Tibial nerve (tissue), 4 donors: ENCODE data around the gene NLN. TPM values are rescaled to one million over a fixed set of nuclear protein-coding genes. Genes with fewer than 3 reads are reported as not detected.
"Not testable (repeated sequence)": the region's sequence is repeated elsewhere in the genome, so short reads cannot be mapped to it uniquely, and the experiment has no call there.

Experiments
- DNase-seq, 2 donors: peaks; one replicate each; pipeline ENCODE4 v3.0.0-alpha.2; 2019; ENCODE audit warnings: low spot score in 2 of 2
- H3K27ac ChIP-seq, 4 donors: fragments of 200-600 bp; sonication (generic) in 3 of 4; one replicate each; pipeline ENCODE4 v1.5.1; 2017 to 2019; ENCODE audit warnings: mild to moderate bottlenecking in 1 of 4
- H3K27me3 ChIP-seq, 2 donors: fragments of 200-600 bp; sonication (generic) in 1 of 2; one replicate each; pipeline versions ENCODE4 v1.5.1 to v1.6.0; 2017 to 2019
- H3K36me3 ChIP-seq, 3 donors: fragments of 200-600 bp; sonication (generic); one replicate each; pipeline ENCODE4 v1.5.1; 2018 to 2019
- H3K4me1 ChIP-seq, 4 donors: fragments of 200-600 bp; sonication (generic) in 3 of 4; one replicate each; pipeline ENCODE4 v1.5.1; 2017 to 2019
- H3K4me3 ChIP-seq, 4 donors: fragments of 200-600 bp; sonication (generic) in 3 of 4; one replicate each; pipeline ENCODE4 v1.5.1; 2017 to 2019; ENCODE audit warnings: mild to moderate bottlenecking in 1 of 4, moderate library complexity in 1 of 4
- H3K9me3 ChIP-seq, 4 donors: fragments of 200-600 bp; sonication (generic) in 3 of 4; one replicate each; pipeline ENCODE4 v1.5.1; 2017 to 2019
- EP300 ChIP-seq, 2 donors: sonication (generic); formaldehyde crosslinking; IDR thresholded peaks; one replicate each; pipeline ENCODE4 v1.6.1; 2017; ENCODE audit warnings: antibody characterized with exemption in 2 of 2, mild to moderate bottlenecking in 1 of 2
- POLR2A ChIP-seq, 2 donors: fragments of 450-650 bp; IDR thresholded peaks; one replicate each; pipeline ENCODE4 v1.6.1; 2017; ENCODE audit warnings: antibody characterized with exemption in 2 of 2, mild to moderate bottlenecking in 2 of 2, moderate library complexity in 2 of 2
- WGBS, 2 donors: methylation state at CpG; one replicate each; pipeline ENCODE4 v1.1.5; 2018; 5-methylcytosine and 5-hydroxymethylcytosine counted together
- total RNA-seq, 4 donors: library from RNA; depleted of rRNA; stranded (reverse); fragments of >200 nt; gene quantifications; one replicate each; pipeline ENCODE4 v1.1.0, GENCODE V29; 2016
- TF ChIP-seq, protein P1 (sequence below), 5 experiments: fragments of 200-600 bp in 3 of 5; fragments of 450-650 bp in 2 of 5; sonication (generic) in 3 of 5; IDR thresholded peaks; one replicate each; pipeline ENCODE4 v1.5.1; 2016 to 2019; ENCODE audit warnings: antibody characterized with exemption in 5 of 5, mild to moderate bottlenecking in 3 of 5, moderate library complexity in 2 of 5

NLN gene
- total RNA-seq, 4 donors from 2014 or later, result 10.9 to 28.6 (median 19.2) TPM

DNA sequence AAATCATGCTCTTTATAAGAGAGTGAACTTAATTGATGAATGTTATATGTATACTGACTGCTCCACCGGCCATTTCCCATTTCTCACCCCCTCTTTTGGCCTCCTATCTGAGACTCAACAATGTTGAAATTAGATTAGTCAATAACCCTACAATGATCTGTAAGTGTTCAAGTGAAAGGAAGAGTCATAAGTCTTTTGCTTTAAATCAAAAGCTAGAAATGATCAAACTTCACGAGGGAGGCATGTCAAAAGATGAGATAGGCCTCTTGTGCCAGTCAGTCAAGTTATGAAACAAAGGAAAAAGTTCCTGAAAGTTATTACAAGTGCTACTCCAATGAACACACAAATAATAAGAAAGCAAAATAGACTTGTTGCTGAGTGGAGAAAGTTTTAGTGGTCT, 83.1 kb downstream of the NLN start:
- 87 to 89% methylated on average over 2 of the region's 2 CpGs for WGBS, 2 donors
- Histone ChIP-seq H3K4me1 (peaks cover 0 to 44% (median 14%) of the 10 kb centered on the region in 4 donors), H3K27me3 (no peaks in the 10 kb centered on the region), H3K9me3 (no peaks in the 10 kb centered on the region), H3K4me3 (no peak overlapping the region), H3K27ac (no peak overlapping the region), H3K36me3 (peaks cover 0 to 15% (median 0%) of the 10 kb centered on the region in 3 donors)
- no peak for DNase-seq
- TF ChIP-seq POLR2A (IDR thresholded peaks at IDR 0.05), result no peak
- TF ChIP-seq, protein P1, sequence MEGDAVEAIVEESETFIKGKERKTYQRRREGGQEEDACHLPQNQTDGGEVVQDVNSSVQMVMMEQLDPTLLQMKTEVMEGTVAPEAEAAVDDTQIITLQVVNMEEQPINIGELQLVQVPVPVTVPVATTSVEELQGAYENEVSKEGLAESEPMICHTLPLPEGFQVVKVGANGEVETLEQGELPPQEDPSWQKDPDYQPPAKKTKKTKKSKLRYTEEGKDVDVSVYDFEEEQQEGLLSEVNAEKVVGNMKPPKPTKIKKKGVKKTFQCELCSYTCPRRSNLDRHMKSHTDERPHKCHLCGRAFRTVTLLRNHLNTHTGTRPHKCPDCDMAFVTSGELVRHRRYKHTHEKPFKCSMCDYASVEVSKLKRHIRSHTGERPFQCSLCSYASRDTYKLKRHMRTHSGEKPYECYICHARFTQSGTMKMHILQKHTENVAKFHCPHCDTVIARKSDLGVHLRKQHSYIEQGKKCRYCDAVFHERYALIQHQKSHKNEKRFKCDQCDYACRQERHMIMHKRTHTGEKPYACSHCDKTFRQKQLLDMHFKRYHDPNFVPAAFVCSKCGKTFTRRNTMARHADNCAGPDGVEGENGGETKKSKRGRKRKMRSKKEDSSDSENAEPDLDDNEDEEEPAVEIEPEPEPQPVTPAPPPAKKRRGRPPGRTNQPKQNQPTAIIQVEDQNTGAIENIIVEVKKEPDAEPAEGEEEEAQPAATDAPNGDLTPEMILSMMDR (IDR thresholded peaks at IDR 0.05), result no peak
- no peak for TF ChIP-seq EP300 (IDR thresholded peaks at IDR 0.05)

DNA sequence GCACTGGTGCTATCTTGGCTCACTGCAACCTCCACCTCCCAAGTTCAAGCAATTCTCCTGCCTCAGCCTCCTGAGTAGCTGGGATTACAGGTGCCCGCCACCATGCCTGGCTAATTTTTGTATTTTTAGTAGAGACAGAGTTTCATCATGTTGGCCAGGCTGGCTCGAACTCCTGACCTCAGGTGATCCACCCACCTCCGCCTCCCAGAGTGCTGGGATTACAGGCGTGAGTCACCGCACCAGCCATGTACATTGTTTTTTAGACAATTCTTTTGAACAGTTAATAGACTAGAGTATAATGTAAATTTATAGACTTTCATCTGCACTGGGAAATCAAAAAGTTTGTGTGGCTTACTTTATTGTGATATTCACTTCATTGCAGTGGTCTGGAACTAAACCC, 85.5 kb downstream of the NLN start:
- WGBS, 2 donors, result 98 to 100% methylated on average over 5 of the region's 5 CpGs
- not testable (repeated sequence) for DNase-seq, H3K4me3 ChIP-seq, H3K27me3 ChIP-seq, H3K9me3 ChIP-seq, H3K27ac ChIP-seq
- H3K4me1 ChIP-seq, result peaks cover 0 to 24% (median 4%) of the 10 kb centered on the region in 4 donors
- H3K36me3 ChIP-seq, result peaks cover 0 to 35% (median 0%) of the 10 kb centered on the region in 3 donors

DNA sequence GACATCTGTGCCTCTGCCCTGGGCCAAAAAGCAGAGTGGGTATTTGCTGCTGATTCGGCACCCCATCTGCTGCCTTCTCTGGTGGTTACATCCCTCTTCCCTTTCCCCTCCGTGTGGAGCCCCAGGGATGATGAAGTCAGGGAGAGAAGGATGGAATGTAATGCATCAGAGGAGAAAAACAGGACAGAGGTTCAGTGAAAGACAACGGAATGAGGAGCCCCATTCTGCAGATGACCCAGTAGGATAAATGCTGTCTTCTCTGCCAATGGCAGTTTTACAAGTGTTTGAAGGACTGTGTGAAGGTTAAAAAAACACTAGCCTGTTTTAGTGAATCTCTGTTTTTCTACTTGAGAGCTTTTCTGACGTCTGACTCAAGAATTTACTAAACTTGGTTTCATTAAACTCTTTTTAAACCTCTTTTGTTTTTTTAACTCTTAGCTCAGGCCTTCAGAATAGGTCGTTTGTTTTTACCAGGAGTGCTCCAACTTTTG, 86.3 kb downstream of the NLN start:
- peaks cover 0 to 23% (median 2%) of the 10 kb centered on the region in 4 donors for H3K4me1 ChIP-seq
- H3K36me3 ChIP-seq, result peaks cover 0 to 40% (median 0%) of the 10 kb centered on the region in 3 donors
- H3K27me3 ChIP-seq, result no peaks in the 10 kb centered on the region
- no peaks in the 10 kb centered on the region for H3K9me3 ChIP-seq
- no peak for DNase-seq
- TF ChIP-seq POLR2A (IDR thresholded peaks at IDR 0.05), result no peak
- WGBS, 2 donors, result 26 to 27% methylated on average over 5 of the region's 5 CpGs
- H3K4me3 ChIP-seq, result no peak overlapping the region
- H3K27ac ChIP-seq, result peak overlapping the region in 2 of 4 donors; percentile 50 to 71

DNA sequence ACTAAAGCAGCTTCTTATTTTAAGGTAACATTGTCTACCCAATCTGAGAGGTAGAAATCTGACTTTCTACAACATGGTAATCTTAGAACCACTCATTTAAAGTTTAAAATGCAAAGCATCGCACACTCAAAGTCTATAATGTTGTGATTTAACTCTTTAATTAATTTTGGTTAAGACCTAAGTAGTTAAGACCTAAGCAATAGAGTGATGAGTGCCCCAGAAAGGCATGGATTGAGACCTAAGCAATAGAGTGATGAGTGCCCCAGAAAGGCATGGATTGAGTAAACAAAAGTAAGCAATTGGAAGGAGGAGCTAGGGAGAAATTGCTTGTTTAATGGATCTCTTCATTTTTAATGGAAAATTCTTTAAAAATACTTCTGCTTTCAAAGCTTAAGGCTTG, 86.8 kb downstream of the NLN start:
- no peak for DNase-seq
- no peaks in the 10 kb centered on the region for H3K27me3 ChIP-seq
- peaks cover 0 to 45% (median 0%) of the 10 kb centered on the region in 3 donors for H3K36me3 ChIP-seq
- 60 to 75% methylated on average over 1 of the region's 1 CpG for WGBS, 2 donors
- H3K27ac ChIP-seq, result peak overlapping the region in 2 of 4 donors; percentile 50 to 71
- H3K9me3 ChIP-seq, result no peaks in the 10 kb centered on the region
- no peak for TF ChIP-seq POLR2A (IDR thresholded peaks at IDR 0.05)
- TF ChIP-seq, protein P1 (IDR thresholded peaks at IDR 0.05), result no peak
- no peak for TF ChIP-seq EP300 (IDR thresholded peaks at IDR 0.05)
- no peak overlapping the region for H3K4me3 ChIP-seq
- peaks cover 0 to 23% (median 2%) of the 10 kb centered on the region in 4 donors for H3K4me1 ChIP-seq

DNA sequence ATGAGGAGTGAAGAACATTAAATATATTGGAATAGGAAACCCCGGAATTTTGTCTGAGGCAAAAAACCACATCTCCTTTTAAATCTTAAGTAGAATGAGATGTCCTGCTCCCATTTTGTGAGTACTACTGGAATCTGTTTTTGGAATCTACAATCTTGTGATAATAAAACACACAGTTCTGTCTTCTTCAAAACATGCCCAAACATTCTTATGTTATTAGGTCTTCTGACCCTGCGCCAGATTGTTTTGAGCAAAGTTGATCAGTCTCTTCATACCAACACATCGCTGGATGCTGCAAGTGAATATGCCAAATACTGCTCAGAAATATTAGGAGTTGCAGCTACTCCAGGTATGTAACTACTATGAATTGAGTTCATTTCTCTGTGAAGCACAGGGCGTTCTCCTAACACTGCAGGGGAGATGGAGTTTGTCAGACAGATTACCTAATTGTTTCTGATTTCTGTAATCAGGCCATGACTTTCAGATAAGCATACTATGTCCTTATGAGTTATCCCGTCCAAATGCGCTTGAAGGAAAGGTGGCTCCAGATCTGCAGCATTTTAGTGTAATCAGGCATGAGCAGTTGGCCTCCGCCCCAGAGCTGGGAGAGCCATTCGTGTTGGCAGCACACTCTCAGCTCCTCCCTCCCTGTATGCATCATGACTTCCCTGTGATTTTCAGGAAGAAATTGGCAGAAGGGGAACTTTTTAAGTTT, 88.0 kb downstream of the NLN start:
- H3K36me3 ChIP-seq, result peaks cover 0 to 46% (median 0%) of the 10 kb centered on the region in 3 donors
- WGBS, 2 donors, result 69 to 74% methylated on average over 8 of the region's 8 CpGs
- DNase-seq, result peak; percentile 24 to 40

DNA sequence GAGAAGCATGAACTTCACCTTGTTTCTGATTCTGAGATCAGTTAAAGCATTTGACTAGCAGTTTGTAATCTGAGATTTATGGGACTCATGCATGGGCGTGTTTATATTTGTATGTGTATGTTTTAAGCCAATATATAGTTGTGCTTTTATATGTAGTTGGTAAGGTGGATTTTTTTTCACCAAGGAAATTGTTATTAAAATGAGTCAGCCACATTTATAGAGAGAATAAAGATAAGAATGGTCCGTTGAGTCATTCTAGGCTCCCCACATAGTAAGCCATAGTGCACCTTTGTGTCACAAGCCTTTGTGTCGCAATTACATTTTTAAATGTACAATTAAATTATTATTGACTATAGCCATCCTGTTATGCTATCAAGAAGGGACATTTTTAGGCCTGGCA, 89.0 kb downstream of the NLN start:
- 93 to 99% methylated on average over 3 of the region's 3 CpGs for WGBS, 2 donors
- Histone ChIP-seq H3K36me3 (peaks cover 0 to 49% (median 0%) of the 10 kb centered on the region in 3 donors), H3K9me3 (no peaks in the 10 kb centered on the region), H3K27me3 (no peaks in the 10 kb centered on the region), H3K4me3 (no peak overlapping the region), H3K4me1 (peaks cover 0 to 23% (median 2%) of the 10 kb centered on the region in 4 donors), H3K27ac (peak overlapping the region in 2 of 4 donors; percentile 36 to 69)
- TF ChIP-seq EP300 (IDR thresholded peaks at IDR 0.05), result no peak
- TF ChIP-seq POLR2A (IDR thresholded peaks at IDR 0.05), result no peak
- TF ChIP-seq, protein P1 (IDR thresholded peaks at IDR 0.05), result no peak
- DNase-seq, result no peak

More for the DNA sequence above, 88.0 kb downstream of the NLN start:
- Histone ChIP-seq H3K4me3 (no peak overlapping the region), H3K27ac (peak overlapping the region in 2 of 4 donors; percentile 36 to 69), H3K4me1 (peaks cover 0 to 23% (median 2%) of the 10 kb centered on the region in 4 donors), H3K27me3 (no peaks in the 10 kb centered on the region), H3K9me3 (no peaks in the 10 kb centered on the region)
- TF ChIP-seq, protein P1 (IDR thresholded peaks at IDR 0.05), result no peak
- peak in 1 of 2 donors; percentile 8 for TF ChIP-seq EP300 (IDR thresholded peaks at IDR 0.05)
